Hepatocyte (in vitro differentiated cells): Measurements from ENCODE around the gene DUSP6. TPM values are rescaled to one million over a fixed set of nuclear protein-coding genes. Genes with fewer than 3 reads are reported as not detected.

Source experiments
- DNase-seq: peaks from one replicate; pipeline ENCODE4 v3.0.0-alpha.2; 2016; ENCODE audit warnings: low spot score
- H2AFZ ChIP-seq: fragments of 200-600 bp; sonication (generic); 2 replicates; pipeline ENCODE4 v1.6.0; 2016; ENCODE audit warnings: antibody characterized with exemption, mild to moderate bottlenecking
- H3K27ac ChIP-seq: fragments of 200-600 bp; sonication (generic); 2 replicates; pipeline ENCODE4 v1.5.1; 2016; ENCODE audit warnings: mild to moderate bottlenecking
- H3K27me3 ChIP-seq: fragments of 200-600 bp; sonication (generic); 2 replicates; pipeline ENCODE4 v1.6.1; 2016
- H3K36me3 ChIP-seq: fragments of 200-600 bp; sonication (generic); replicated peaks from 2 replicates; pipeline ENCODE4 v1.5.1; 2016; ENCODE audit warnings: low read depth; ENCODE audit not compliant: insufficient read depth
- H3K4me1 ChIP-seq: fragments of 200-600 bp; sonication (generic); 2 replicates; pipeline ENCODE4 v1.5.1; 2016; ENCODE audit warnings: mild to moderate bottlenecking, moderate library complexity; ENCODE audit not compliant: insufficient read depth
- H3K4me2 ChIP-seq: fragments of 200-600 bp; sonication (generic); 2 replicates; pipeline ENCODE4 v1.6.0; 2016
- H3K4me3 ChIP-seq: fragments of 200-600 bp; sonication (generic); 2 replicates; pipeline ENCODE4 v1.5.1; 2016; ENCODE audit warnings: mild to moderate bottlenecking
- H3K79me2 ChIP-seq: fragments of 200-600 bp; sonication (generic); 2 replicates; pipeline ENCODE4 v1.6.0; 2017; ENCODE audit warnings: mild to moderate bottlenecking
- H3K9me2 ChIP-seq: fragments of 200-600 bp; sonication (generic); replicated peaks from 2 replicates; pipeline ENCODE4 v1.6.0; 2017; ENCODE audit warnings: mild to moderate bottlenecking; ENCODE audit not compliant: insufficient read depth
- H3K9me3 ChIP-seq: fragments of 200-600 bp; sonication (generic); 2 replicates; pipeline ENCODE4 v1.5.1; 2016; ENCODE audit warnings: low read depth, mild to moderate bottlenecking
- H4K20me1 ChIP-seq: fragments of 200-600 bp; sonication (generic); 2 replicates; pipeline ENCODE4 v1.6.0; 2016; ENCODE audit warnings: mild to moderate bottlenecking; ENCODE audit not compliant: insufficient read depth, poor library complexity, severe bottlenecking
- CTCF ChIP-seq: fragments of 200-600 bp; sonication (generic); IDR thresholded peaks from 2 replicates; pipeline ENCODE4 v1.5.1; 2016; ENCODE audit warnings: antibody characterized with exemption, mild to moderate bottlenecking; ENCODE audit not compliant: poor library complexity
- EZH2 ChIP-seq: fragments of 200-600 bp; sonication (generic); IDR thresholded peaks from 2 replicates; pipeline ENCODE4 v1.6.1; 2016; ENCODE audit warnings: antibody characterized with exemption, mild to moderate bottlenecking, borderline replicate concordance
- EZH2phosphoT487 ChIP-seq: fragments of 200-600 bp; sonication (generic); IDR thresholded peaks from one replicate; pipeline ENCODE4 v1.6.1; 2018; ENCODE audit warnings: antibody characterized with exemption, mild to moderate bottlenecking, low read depth, moderate library complexity; ENCODE audit not compliant: unreplicated experiment, severe bottlenecking
- WGBS: methylation state at CpG from one replicate; pipeline ENCODE4 v1.1.6; 2016; ENCODE audit warnings: low lambda C conversion rate; ENCODE audit errors: missing lambda C conversion rate; 5-methylcytosine and 5-hydroxymethylcytosine counted together
- polyA plus RNA-seq: library from polyadenylated mRNA; unstranded; fragments of >200 nt; fragmentation: Nextera tagmentation; extraction: Ambion mirVana; gene quantifications from 2 replicates; pipeline ENCODE4 v1.2.1, GENCODE V29; 2016
- small RNA-seq: library from RNA; depleted of rRNA; stranded (forward); fragments of <200 nt; gene quantifications from one replicate; pipeline ENCODE3, GENCODE V24; 2014
- total RNA-seq: library from RNA; depleted of rRNA; stranded (reverse); fragments of >200 nt; gene quantifications from 2 replicates; pipeline ENCODE4 v1.2.3, GENCODE V29; 2014

The DUSP6 gene
- total and polyA plus RNA-seq, 2 experiments from 2014 or later: 51.8 to 52.5 TPM

GRCh38 chr12:89305373-89305772 lies 46.9 kb downstream of the DUSP6 start:
- Histone ChIP-seq H3K36me3 (no peaks in the 10 kb centered on the region), H3K27ac (no peak overlapping the region), H3K79me2 (no peaks in the 10 kb centered on the region), H3K27me3 (no peaks in the 10 kb centered on the region), H4K20me1 (no peaks in the 10 kb centered on the region), H3K4me2 (no peak overlapping the region), H3K9me2 (no peaks in the 10 kb centered on the region), H2AFZ (no peak overlapping the region), H3K4me1 (no peaks in the 10 kb centered on the region), H3K9me3 (no peaks in the 10 kb centered on the region), H3K4me3 (no peak overlapping the region)
- WGBS: 79% methylated on average over 1 of the region's 1 CpG
- TF ChIP-seq CTCF (no peak), EZH2 (no peak)
- DNase-seq: no peak

DNA sequence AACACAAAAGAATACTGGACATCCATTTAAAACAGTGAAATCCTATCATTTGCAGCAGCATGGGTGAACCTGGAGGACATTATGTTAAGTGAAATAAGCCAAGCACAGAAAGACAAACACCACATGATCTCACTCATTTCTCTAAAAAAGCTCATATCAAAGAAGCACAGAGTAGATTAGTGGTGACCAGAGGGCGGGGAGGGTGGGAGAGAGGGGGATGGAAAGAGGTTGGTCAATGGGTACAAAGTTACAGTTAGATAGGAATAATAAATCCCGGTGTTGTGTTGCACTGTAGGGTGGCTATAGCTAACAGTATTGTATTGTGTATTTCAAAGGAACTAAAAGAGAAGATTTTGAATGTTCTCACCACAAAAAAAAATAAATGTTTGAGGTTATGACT lies 52.4 kb downstream of the DUSP6 start:
- Histone ChIP-seq H3K27ac (no peak overlapping the region), H3K79me2 (no peaks in the 10 kb centered on the region), H3K9me3 (no peaks in the 10 kb centered on the region), H2AFZ (no peak overlapping the region), H3K4me2 (no peak overlapping the region), H3K4me3 (no peak overlapping the region), H3K36me3 (no peaks in the 10 kb centered on the region), H3K4me1 (no peaks in the 10 kb centered on the region), H3K27me3 (no peaks in the 10 kb centered on the region), H3K9me2 (no peaks in the 10 kb centered on the region), H4K20me1 (no peaks in the 10 kb centered on the region)
- TF ChIP-seq CTCF (no peak), EZH2phosphoT487 (no peak), EZH2 (no peak)
- WGBS: 82% methylated on average over 2 of the region's 2 CpGs
- no peak for DNase-seq

DNA sequence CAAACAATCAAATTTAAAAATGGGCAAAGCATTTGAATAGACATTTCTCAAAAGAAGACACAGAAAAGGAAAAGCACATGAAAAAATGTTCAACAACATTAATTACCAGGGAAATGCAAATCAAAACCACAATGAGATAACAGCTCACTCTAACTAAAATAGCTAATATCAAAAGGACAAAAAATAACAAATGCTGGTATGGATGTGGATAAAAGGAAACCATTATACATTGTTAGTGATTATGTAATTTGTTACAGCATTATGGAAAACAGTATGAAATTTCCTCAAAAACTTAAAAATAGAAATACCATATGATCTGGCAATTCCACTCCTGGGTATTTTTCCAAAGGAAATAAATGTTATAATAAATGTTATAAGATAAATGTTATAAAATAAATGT lies 52.9 kb downstream of the DUSP6 start:
- Histone ChIP-seq H3K9me3 (no peaks in the 10 kb centered on the region), H3K4me2 (no peak overlapping the region), H3K27ac (no peak overlapping the region), H3K27me3 (no peaks in the 10 kb centered on the region), H3K79me2 (no peaks in the 10 kb centered on the region), H2AFZ (no peak overlapping the region), H3K4me1 (no peaks in the 10 kb centered on the region), H3K4me3 (no peak overlapping the region), H3K9me2 (no peaks in the 10 kb centered on the region), H3K36me3 (no peaks in the 10 kb centered on the region), H4K20me1 (no peaks in the 10 kb centered on the region)
- no peak for DNase-seq
- no peak for TF ChIP-seq EZH2
- TF ChIP-seq CTCF: no peak
- no peak for TF ChIP-seq EZH2phosphoT487

Small RNA genes lying within 50 kb of the gene (small RNA-seq; reads per million reads assigned to genes)
- not detected for gene MRPS6P4

Other genes with a start within 250 kb of the DUSP6 start
- gene GALNT4, start 172.3 kb upstream of the DUSP6 start, total RNA-seq: 15.4 and 19.2 TPM in 2 replicates
- 4.6 and 6.9 TPM in 2 replicates for gene GALNT4, start 172.3 kb upstream of the DUSP6 start, polyA plus RNA-seq
- 18.9 and 20.0 TPM in 2 replicates for gene POC1B, start 173.5 kb upstream of the DUSP6 start, total RNA-seq
- 10.3 and 11.6 TPM in 2 replicates for gene POC1B, start 173.5 kb upstream of the DUSP6 start, polyA plus RNA-seq